Prostate gland (tissue), 2 donors: Measurements from ENCODE around the gene MB21D2.
"Not testable (repeated sequence)": the region's sequence is repeated elsewhere in the genome, so short reads cannot be mapped to it uniquely, and the experiment has no call there.

Source experiments
- POLR2A ChIP-seq: fragments of 450-650 bp; IDR thresholded peaks from one replicate; pipeline ENCODE4 v1.6.1; 2016; ENCODE audit warnings: antibody characterized with exemption, mild to moderate bottlenecking
- POLR2AphosphoS5 ChIP-seq: sonication (generic); formaldehyde crosslinking; IDR thresholded peaks from one replicate; pipeline ENCODE4 v1.6.1; 2017; ENCODE audit warnings: antibody characterized with exemption
- TF ChIP-seq, protein P1 (sequence below), 4 experiments: fragments of 200-600 bp in 2 of 4; fragments of 450-650 bp in 2 of 4; sonication (generic) in 2 of 4; IDR thresholded peaks; 1 replicate in 3 of 4; 2 replicates in 1 of 4; pipeline ENCODE4 v1.5.1; 2016 to 2019; ENCODE audit warnings: antibody characterized with exemption in 4 of 4, mild to moderate bottlenecking in 2 of 4, moderate library complexity in 2 of 4

DNA sequence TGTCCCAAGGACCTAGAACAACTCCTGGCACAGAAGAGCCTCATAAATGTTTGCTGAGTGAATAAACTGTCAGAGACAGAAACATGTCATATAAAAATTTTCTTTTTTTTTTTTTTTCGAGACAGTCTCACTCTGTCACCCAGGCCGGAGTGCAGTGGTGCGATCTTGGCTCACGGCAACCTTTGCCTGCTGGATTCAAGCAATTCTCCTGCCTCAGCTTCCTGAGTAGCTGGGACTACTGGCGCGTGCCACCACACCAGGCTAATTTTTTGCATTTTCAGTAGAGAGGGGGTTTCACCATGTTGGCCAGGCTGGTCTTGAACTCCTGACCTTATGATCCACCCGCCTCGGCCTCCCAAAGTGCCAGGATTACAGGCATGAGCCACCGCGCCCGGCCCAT lies 67.8 kb downstream of the MB21D2 start:
- not testable (repeated sequence) for TF ChIP-seq POLR2A, POLR2AphosphoS5
- TF ChIP-seq, protein P1, sequence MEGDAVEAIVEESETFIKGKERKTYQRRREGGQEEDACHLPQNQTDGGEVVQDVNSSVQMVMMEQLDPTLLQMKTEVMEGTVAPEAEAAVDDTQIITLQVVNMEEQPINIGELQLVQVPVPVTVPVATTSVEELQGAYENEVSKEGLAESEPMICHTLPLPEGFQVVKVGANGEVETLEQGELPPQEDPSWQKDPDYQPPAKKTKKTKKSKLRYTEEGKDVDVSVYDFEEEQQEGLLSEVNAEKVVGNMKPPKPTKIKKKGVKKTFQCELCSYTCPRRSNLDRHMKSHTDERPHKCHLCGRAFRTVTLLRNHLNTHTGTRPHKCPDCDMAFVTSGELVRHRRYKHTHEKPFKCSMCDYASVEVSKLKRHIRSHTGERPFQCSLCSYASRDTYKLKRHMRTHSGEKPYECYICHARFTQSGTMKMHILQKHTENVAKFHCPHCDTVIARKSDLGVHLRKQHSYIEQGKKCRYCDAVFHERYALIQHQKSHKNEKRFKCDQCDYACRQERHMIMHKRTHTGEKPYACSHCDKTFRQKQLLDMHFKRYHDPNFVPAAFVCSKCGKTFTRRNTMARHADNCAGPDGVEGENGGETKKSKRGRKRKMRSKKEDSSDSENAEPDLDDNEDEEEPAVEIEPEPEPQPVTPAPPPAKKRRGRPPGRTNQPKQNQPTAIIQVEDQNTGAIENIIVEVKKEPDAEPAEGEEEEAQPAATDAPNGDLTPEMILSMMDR (IDR thresholded peaks at IDR 0.05): not testable (repeated sequence)
